SK-N-DZ (cell line): ENCODE measurements around the gene B4GALT4.
"Not testable (repeated sequence)": the region's sequence is repeated elsewhere in the genome, so short reads cannot be mapped to it uniquely, and the experiment has no call there.

ENCODE experiments used
- DNase-seq: peaks from one replicate; pipeline ENCODE4 v3.0.0-alpha.2; 2015; ENCODE audit warnings: low spot score

B4GALT4 gene

DNA sequence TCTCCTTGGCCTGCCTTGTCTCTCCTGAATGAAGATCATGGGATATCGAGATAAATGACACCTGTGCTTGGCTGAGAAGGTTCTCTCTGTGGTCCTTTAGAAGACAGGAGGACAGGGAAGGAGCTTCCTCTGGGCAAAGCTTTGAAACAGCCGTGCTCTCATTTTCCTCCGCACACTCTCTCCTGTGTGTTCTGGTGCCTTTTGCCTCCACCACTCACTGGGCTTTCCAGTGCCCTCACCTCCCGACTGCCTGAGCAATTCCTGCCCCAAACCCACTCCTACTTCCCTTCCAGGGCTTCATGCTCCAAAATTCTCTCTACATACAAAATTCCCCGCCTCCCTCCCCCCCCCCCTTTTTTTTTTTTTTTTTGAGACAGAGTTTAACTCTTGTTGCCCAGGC lies 35.0 kb downstream of the B4GALT4 start:
- no peak for DNase-seq

DNA sequence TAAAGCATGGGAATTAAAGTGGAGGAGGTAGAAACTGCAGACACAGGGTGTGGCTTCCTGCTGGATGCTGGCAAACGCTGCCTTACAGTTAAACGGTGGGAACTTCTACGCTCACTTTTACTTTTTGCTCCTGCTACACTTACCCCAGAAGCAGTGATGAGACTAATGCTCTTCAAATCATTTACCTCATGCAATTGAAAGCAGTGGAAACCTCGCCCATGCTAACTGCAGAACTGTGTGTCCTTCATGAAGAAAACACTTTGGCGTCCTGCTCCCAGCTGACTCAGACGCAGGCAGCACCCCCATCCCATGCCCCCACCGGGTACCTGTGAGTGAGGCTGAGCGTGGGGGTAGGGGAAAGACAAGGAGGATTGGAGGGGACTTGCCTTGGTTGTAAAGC lies 35.5 kb downstream of the B4GALT4 start:
- DNase-seq = no peak

DNA sequence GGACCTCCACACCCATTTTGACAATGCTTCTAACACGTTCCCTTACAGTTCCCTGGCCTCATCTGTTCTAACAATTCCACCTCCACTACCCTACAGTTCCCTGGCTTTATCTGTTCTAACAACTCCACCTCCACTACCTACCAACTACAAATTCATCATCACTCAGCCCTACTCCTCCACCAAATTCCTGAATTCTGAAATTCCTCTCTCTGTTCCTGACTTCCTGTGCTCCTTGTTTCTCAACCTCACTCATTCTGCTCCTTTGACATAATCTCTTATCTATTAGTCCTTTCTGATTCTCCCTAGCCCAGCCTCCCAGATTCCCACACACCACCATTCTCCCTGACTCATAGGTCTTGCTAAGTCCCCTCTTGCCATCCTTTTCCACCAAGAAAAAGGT lies 44.8 kb downstream of the B4GALT4 start:
- no peak for DNase-seq

DNA sequence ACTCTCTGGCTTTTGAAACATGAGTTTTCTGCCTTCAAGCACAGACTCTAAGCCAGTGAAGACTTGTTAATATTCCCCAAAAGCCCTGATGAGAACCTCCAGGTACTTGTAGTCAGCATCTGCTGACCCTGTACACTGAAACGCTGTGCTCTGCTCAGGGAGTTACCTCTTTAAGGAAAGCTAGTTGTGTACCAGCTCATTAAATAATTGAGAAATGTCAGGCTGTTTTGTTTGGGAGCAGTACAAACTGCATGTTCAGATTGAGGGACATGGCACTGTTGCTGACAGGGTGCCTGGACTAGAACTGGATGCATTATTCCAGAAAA lies 45.6 kb downstream of the B4GALT4 start:
- no peak for DNase-seq

DNA sequence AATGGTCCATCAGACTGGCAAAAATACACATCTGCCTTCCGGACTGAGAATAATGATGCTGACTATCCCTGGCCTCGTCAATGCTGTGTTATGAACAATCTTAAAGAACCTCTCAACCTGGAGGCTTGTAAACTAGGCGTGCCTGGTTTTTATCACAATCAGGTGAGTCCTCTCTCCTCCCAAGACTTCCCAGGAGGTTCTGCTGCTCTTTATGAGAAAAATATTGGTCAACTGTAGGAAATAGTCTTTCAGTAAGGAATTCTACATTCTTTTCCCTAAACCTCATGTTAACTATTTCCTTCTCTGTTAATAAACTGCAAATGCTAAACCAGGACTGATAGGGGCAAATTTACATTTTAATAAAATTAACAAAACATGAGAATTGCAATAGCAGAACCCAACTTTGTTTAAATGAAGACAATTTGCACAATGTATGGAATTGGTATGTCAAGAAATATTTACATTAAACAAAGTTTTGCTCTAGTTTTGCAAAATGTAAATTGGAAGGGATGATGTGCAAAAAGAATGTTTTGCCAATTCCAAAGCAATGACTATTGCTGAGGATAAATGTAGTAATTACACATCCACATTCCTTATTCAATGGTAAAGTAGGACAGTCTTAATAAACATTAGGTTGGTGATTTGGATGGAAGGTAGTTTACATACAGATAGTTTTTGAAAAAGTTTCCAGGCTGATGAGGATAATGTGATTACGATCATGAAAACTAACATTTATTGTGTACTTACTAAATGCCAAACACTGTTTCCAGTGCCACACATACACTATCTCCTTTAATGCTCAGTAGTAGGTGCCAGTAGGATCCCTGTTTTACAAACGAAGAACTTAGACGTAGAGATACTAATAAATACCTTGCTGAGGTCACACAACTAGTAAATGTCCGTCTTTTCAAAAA lies 46.2 kb downstream of the B4GALT4 start:
- no peak for DNase-seq

DNA sequence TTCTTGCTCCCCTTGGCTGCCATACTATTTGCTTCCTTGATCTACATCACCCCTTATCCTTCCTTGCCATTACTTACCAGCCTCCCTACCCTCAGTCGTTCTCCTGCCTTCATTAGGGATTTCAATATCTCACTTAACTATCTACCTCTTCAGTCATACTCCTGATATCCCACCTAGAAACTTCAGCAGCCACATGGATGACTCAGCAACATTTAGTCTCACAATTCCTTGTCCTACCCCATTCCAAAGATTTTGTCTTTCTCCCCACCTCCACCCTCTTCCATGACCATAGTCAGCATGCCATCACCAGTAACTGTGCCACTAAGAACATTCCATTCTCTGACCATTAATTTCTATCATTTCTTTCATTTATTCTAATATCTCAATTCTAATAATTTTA lies 48.9 kb downstream of the B4GALT4 start:
- no peak for DNase-seq

DNA sequence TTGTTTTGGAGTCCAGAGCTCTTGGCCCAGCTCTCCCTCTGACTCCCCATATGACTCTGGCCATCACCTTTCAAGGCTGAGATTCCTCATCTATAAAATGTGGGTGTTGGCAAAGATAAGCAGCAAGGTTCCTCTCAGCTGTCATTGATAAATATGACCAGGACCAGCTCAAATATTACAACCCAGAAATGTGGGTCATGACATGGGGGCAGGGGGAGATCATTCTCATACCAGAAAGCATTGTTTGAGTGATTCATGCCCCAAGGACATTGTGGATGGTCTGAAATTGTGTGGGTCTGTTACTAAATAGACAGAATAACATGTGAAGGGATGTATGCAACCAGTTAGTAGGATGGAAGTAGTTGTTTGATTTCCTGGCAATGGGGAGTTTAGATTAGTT lies 53.4 kb downstream of the B4GALT4 start:
- no peak for DNase-seq

DNA sequence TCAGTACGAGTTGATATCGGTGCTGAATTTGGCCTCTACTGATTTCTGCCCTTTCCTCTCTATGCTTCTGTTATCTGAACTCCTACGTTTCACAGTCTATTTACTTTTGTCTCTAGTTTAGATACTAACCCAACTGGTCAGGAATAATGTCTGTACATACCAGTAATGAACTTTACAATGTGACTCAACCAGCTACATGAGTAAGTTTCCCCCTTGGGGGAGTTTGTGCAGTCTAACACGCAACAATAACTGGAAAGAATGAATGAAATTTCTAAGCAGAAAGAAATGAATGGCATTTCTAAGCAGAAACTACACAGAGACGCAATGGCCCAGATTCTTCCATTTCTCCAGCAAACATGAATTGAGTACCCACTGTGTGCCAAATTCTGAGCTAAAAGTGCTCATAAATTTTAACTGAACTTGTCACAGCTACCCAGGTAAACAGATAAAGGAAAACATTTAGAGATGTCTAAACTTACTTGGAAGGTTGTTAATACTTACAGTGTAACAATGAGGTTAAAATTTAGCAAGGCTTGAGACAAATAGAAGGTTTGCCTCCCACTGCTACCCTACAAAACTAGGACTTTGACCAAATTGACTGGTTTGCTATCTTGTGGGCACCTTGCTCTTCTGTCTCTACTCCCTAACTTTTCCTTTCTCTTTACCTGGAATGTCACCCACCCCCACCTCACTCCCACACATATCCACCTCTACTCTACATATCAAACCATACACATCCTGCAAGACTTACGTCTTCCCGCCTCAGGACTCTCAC lies 55.7 kb downstream of the B4GALT4 start:
- no peak for DNase-seq

DNA sequence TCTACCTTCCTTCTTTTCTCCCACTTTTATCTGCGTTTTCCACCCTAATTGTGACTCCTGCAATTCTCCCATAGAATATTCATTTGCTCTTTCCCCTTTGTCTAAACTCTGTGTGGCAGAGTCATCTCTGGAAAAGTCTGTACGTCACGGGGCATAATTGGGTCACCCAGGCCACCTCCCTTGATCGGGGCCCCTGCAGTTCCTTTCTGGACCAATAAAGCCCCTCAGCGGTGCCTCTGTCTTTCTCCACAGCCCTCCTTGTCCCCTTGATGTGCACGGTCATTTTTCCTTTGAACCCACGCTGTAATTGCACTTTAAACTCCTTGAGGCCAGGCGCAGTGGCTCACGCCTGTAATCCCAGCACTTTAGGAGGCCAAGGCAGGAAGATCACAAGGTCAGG lies 56.6 kb downstream of the B4GALT4 start:
- DNase-seq = no peak

DNA sequence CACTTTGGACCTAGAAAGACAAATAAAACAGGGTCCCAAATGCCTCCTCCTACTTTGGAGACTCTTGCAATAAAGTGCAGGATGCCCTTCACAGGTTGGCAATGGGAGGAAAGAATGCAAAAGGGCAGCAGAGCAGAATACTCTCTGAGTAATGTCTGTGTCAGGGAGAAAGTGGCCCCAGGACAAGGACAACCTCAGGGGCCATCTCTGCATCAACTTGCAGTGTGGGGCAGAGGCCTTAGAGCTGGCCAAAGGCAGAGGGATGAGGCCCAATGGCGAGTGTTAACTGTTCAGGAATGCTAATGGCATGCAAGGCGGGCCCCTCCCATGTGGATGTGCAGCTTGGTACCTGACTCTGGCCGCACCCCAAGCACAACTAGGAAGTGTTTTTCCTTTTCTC lies 58.9 kb downstream of the B4GALT4 start:
- no peak for DNase-seq

DNA sequence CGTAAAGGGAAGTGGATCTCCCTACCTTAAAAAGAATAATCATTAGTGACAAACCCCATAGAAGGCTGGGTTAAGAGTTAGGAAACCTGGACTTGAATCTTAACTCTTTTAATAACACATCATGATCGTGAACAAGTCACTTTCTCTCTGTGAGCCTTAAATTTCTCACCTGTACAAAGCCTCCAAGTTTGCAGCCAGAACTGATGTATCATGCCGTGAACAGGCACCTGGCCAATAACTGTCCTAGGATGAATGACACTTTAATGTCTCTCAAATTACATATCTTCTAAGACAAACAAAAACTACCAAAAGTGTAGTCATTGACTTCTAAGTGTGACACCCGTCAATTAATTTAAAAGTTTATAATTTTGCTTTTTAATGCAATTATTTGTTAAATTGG lies 63.4 kb downstream of the B4GALT4 start:
- DNase-seq = no peak

DNA sequence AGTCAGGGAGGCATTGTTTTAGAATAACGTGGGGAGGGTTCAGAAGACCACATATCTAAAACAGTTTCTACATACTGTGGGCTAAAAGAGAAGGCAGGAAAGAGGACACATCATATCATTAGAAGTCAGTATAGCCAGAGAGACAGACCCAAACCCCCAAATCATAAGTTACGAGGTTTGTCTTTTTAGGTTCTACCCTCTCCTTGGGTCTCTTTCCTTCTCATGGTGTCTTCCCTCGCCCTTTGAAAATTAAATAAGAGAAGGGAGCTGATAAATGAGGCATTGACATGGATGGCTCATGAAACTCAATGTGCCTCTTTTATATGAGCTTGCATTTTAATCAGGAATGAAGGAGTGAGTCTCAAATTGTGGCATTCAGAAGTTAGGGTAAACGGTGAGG lies 63.9 kb downstream of the B4GALT4 start:
- DNase-seq = no peak

DNA sequence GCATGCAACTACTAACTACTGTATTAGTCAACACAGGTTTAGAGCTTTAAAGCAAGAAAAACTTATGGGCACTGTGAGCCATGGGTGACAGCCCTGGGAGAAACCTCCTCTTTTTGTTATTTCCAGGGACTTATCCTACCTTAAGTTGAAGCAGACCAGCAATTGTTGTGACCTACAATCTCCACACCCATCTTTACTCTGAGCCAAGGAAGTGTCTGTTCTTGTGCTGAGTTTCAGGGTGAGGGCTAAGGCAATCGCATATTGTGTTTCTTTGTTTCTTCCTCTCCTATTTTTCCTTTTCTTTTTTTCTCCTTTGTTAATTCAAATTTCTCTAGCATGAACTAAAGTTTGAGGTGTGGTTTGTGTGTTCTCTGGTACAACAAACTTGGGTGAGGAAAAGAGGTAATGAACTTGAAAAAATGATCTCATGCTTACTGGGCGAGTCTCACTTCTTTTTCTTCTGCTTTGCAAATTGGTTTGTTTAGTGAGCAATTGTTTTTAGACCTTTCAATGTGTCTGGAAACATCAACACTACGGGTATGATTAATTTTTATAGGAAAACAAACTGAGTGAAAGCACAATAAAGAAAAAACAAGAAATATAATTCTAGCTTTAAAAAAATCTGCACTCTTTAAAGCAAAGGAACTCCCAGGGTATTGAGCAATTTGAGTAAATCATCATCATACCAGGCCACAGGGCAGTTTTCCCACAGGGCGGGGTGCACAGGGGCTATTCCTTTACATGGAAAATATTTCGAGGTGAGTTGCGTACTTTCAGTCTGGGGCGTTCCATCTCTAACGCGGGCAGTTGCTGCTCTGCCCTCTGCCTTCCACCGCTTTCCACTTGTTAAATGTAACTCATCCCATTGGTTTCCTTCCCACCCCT lies 64.6 kb downstream of the B4GALT4 start:
- no peak for DNase-seq

DNA sequence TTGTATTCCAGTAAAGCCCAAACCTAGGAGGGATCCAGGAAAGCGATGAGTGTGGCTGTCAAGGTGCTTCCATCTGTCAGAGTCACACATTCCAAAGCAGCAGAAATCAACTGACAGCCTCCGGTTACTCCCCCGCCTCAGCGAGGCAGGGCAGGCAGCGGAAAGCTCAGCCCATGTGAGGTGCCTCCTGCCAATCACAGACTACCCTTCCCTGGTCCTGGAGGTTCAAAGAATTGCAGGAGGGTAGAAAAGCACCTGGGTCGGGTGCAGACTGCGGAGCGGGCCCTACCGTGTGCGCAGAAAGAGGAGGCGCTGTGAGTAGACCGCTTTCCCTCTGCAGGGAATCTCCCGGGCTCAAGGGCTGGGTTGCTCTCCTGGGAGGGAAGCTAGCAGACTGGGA lies 67.4 kb downstream of the B4GALT4 start, which contains the start of gene UPK1B:
Gene UPK1B, plus strand, starts transcription at position 274 of the 400 bp plus-strand sequence. CDS start 13,144 bp downstream, outside the sequence.
- peak; percentile 2 for DNase-seq

DNA sequence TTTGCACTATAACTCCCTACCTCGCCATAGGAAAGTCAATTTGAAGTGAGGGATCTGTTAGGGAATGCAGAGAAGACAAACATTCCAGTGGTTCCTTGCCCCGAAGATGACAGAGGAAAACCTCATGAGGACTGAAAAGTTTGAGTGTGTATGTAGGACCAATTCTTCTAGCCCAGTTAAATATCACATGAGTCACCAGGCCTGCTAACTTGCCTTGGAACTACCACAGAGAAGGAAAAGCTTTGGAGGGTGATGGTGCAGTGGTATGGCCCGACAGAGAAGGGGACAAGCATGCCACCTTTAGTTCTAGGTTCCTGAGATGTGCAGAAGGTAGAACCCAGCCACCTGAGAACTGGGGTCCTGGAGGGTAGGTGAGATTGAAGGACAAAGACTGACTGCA lies 69.9 kb downstream of the B4GALT4 start:
- no peak for DNase-seq

DNA sequence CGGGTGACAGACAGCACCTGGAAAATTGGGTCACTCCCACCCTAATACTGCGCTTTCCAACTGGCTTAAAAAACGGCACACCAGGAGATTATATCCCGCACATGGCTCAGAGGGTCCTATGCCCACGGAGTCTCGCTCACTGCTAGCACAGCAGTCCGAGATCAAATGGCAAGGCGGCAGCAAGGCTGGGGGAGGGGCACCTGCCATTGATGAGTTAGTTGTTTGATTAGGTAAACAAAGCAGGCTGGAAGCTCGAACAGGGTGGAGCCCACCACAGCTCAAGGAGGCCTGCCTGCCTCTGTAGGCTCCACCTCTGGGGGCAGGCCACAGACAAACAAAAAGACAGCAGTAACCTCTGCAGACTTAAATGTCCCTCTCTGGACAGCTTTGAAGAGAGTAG lies 75.9 kb downstream of the B4GALT4 start:
- DNase-seq = not testable (repeated sequence)
